DND-41 (cell line): ENCODE data around the gene EDN3.

Experiments
- EZH2 ChIP-seq: IDR thresholded peaks from 3 replicates; pipeline ENCODE4 v1.6.1; 2012; ENCODE audit warnings: borderline replicate concordance, low read depth, mild to moderate bottlenecking, moderate library complexity, low read length, inconsistent platforms; ENCODE audit not compliant: severe bottlenecking
- TF ChIP-seq, protein P1 (sequence below): IDR thresholded peaks from 2 replicates; pipeline ENCODE4 v1.5.1; 2012; ENCODE audit warnings: borderline replicate concordance, low read length, moderate library complexity, mild to moderate bottlenecking; ENCODE audit not compliant: poor library complexity, severe bottlenecking; ENCODE audit errors: extremely low read depth

DNA sequence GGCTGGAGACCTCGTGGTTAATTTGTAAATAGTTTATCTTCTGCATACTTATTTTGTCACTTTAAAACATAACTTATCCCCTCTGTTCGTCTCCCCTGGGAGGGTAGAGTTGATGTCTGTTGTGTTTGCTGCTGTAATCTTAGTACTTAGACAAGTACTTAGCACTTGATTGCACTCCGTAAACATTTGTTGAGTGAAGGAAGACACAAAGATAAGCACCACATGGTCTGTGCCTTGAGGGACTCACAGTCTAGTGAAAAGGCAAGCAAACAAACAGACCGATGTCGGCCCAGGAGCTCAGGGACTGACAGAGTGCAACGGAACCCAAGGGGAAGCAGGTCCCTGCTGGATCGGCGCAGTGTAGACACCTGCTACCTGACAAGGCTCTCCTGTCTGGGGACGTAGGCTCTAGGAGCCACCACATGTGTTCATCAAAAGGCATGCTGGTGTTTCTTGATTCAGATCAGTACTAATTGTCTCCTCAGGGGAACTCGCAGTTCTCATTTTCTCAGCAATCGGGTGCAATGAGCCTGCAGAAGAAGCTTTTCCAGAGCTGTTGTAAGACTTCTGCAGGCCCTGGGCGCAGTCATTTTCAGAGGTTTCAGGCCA, 31.4 kb downstream of the EDN3 start:
- TF ChIP-seq, protein P1, sequence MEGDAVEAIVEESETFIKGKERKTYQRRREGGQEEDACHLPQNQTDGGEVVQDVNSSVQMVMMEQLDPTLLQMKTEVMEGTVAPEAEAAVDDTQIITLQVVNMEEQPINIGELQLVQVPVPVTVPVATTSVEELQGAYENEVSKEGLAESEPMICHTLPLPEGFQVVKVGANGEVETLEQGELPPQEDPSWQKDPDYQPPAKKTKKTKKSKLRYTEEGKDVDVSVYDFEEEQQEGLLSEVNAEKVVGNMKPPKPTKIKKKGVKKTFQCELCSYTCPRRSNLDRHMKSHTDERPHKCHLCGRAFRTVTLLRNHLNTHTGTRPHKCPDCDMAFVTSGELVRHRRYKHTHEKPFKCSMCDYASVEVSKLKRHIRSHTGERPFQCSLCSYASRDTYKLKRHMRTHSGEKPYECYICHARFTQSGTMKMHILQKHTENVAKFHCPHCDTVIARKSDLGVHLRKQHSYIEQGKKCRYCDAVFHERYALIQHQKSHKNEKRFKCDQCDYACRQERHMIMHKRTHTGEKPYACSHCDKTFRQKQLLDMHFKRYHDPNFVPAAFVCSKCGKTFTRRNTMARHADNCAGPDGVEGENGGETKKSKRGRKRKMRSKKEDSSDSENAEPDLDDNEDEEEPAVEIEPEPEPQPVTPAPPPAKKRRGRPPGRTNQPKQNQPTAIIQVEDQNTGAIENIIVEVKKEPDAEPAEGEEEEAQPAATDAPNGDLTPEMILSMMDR, result no peak
- no peak for TF ChIP-seq EZH2
